ENCODE measurements around the gene SF3B2.
"Not testable (repeated sequence)": the region's sequence is repeated elsewhere in the genome, so short reads cannot be mapped to it uniquely, and the experiment has no call there.

- TF ChIP-seq CTCF (IDR thresholded peaks at IDR 0.05; ENCODE audit: borderline replicate concordance, extremely low read depth, low read length, poor library complexity, severe bottlenecking); EZH2 (IDR thresholded peaks at IDR 0.05; ENCODE audit: borderline replicate concordance, low read depth, low read length, severe bottlenecking): not testable (repeated sequence)
These were observed 62.8 kb downstream of the SF3B2 start for GRCh38 chr11:66114957-66115356.

Data from DND-41 (cell line).